SK-N-SH (cell line): ENCODE measurements around the gene MORN5. TPM values are rescaled to one million over a fixed set of nuclear protein-coding genes. Genes with fewer than 3 reads are reported as not detected.

ENCODE experiments used
- CTCF ChIA-PET: fragments of 300-600, 350-600 bp; formaldehyde crosslinking; extraction: SDS; loops from one replicate; lab custom pipeline; 2021; lab: Yijun Ruan, JAX
- POLR2A ChIA-PET: fragments of 350-600 bp; sonication (Branson Sonifier 250); formaldehyde crosslinking; extraction: SDS; loops from one replicate; lab custom pipeline; 2020; ENCODE audit warnings: antibody characterized with exemption, inconsistent platforms; lab: Yijun Ruan, JAX
- DNase-seq: peaks from one replicate; pipeline ENCODE4 v3.0.0; 2012
- H2AFZ ChIP-seq: fragments of 200-600 bp; sonication (generic); 2 replicates; pipeline ENCODE4 v1.8.1; 2016; ENCODE audit warnings: antibody characterized with exemption, mild to moderate bottlenecking, low read depth
- H3F3A ChIP-seq: fragments of 200-600 bp; sonication (generic); replicated peaks from 2 replicates; pipeline ENCODE3; 2016; ENCODE audit warnings: antibody characterized with exemption, mild to moderate bottlenecking; ENCODE audit not compliant: insufficient read depth
- H3K27ac ChIP-seq, 2 experiments: fragments of 200-500 bp in 1 of 2; fragments of 200-600 bp in 1 of 2; sonication (Bioruptor generic) in 1 of 2; sonication (generic), shearing (Covaris generic) in 1 of 2; 2 replicates each; pipeline versions ENCODE4 v1.5.1 to v1.6.1; 2014 to 2016; ENCODE audit warnings: low read depth in 2 of 2, inconsistent platforms in 1 of 2, low read length in 1 of 2, mild to moderate bottlenecking in 1 of 2, mixed read lengths in 1 of 2
- H3K27me3 ChIP-seq: fragments of 200-600 bp; sonication (generic), shearing (Covaris generic); 2 replicates; pipeline ENCODE4 v1.6.1; 2016; ENCODE audit warnings: mixed run types; ENCODE audit not compliant: insufficient read depth
- H3K36me3 ChIP-seq, 2 experiments: fragments of 200-500 bp in 1 of 2; fragments of 200-600 bp in 1 of 2; sonication (Bioruptor generic) in 1 of 2; sonication (generic) in 1 of 2; replicated peaks in 1 of 2; 2 replicates each; pipeline versions ENCODE3 to v1.5.1; 2014 to 2016; ENCODE audit warnings: low read length in 1 of 2, mild to moderate bottlenecking in 1 of 2; ENCODE audit not compliant: insufficient read depth in 2 of 2, control insufficient read depth in 1 of 2
- H3K4me1 ChIP-seq, 2 experiments: fragments of 200-500 bp in 1 of 2; fragments of 200-600 bp in 1 of 2; sonication (Bioruptor generic) in 1 of 2; sonication (generic), shearing (Covaris generic) in 1 of 2; 2 replicates each; pipeline versions ENCODE4 v1.5.1 to v1.6.1; 2014 to 2016; ENCODE audit warnings: low read depth in 1 of 2, low read length in 1 of 2, mixed run types in 1 of 2; ENCODE audit not compliant: insufficient read depth in 2 of 2, control insufficient read depth in 1 of 2
- H3K4me2 ChIP-seq: fragments of 200-600 bp; sonication (generic), shearing (Covaris generic); 2 replicates; pipeline ENCODE4 v1.6.1; 2017; ENCODE audit warnings: mixed run types
- H3K4me3 ChIP-seq, 2 experiments: fragments of 200-500 bp in 1 of 2; fragments of 200-600 bp in 1 of 2; sonication (Bioruptor generic) in 1 of 2; sonication (generic), shearing (Covaris generic) in 1 of 2; 2 replicates each; pipeline versions ENCODE4 v1.5.1 to v1.8.1; 2014 to 2016; ENCODE audit warnings: low read depth in 2 of 2, inconsistent platforms in 1 of 2, low read length in 1 of 2, mild to moderate bottlenecking in 1 of 2, mixed read lengths in 1 of 2, moderate library complexity in 1 of 2
- H3K79me2 ChIP-seq: fragments of 200-600 bp; sonication (generic); 2 replicates; pipeline ENCODE4 v1.8.1; 2017; ENCODE audit warnings: mild to moderate bottlenecking; ENCODE audit not compliant: insufficient read depth
- H3K9ac ChIP-seq: fragments of 200-600 bp; sonication (generic); 2 replicates; pipeline ENCODE4 v1.6.1; 2017; ENCODE audit warnings: mixed run types
- H3K9me2 ChIP-seq: fragments of 200-600 bp; sonication (generic); 2 replicates; pipeline ENCODE4 v1.6.1; 2017; ENCODE audit warnings: mixed run types
- H3K9me3 ChIP-seq: fragments of 200-600 bp; sonication (generic); 2 replicates; pipeline ENCODE4 v1.6.1; 2017; ENCODE audit warnings: mixed run types, mild to moderate bottlenecking, moderate library complexity
- H4K20me1 ChIP-seq: fragments of 200-600 bp; sonication (generic); 2 replicates; pipeline ENCODE4 v1.6.1; 2017; ENCODE audit warnings: mild to moderate bottlenecking, mixed run types; ENCODE audit not compliant: insufficient read depth
- CHD2 ChIP-seq: fragments of 150-350 bp; IDR thresholded peaks from 2 replicates; pipeline ENCODE4 v1.6.1; 2018; ENCODE audit warnings: low read length; ENCODE audit not compliant: partially characterized antibody
- ELF1 ChIP-seq: IDR thresholded peaks from 2 replicates; pipeline ENCODE4 v1.4.0; 2012
- EP300 ChIP-seq, 2 experiments: IDR thresholded peaks; 2 replicates each; pipeline versions ENCODE4 v1.4.0 to v1.6.1; 2012; ENCODE audit warnings: borderline replicate concordance in 1 of 2, low read depth in 1 of 2, low read length in 1 of 2
- FOXJ3 ChIP-seq: sonication (generic); formaldehyde crosslinking; IDR thresholded peaks from 2 replicates; pipeline ENCODE4 v1.5.1; 2020; ENCODE audit warnings: mild to moderate bottlenecking, missing genetic modification reagents
- GABPA ChIP-seq: IDR thresholded peaks from 2 replicates; pipeline ENCODE4 v1.4.0; 2012; ENCODE audit warnings: low read depth, mild to moderate bottlenecking
- JUND ChIP-seq: IDR thresholded peaks from 2 replicates; pipeline ENCODE4 v1.4.0; 2012
- MEF2A ChIP-seq: IDR thresholded peaks from 2 replicates; pipeline ENCODE4 v1.4.0; 2012; ENCODE audit warnings: low read depth, borderline replicate concordance
- MXI1 ChIP-seq: IDR thresholded peaks from 2 replicates; pipeline ENCODE4 v1.6.1; 2012; ENCODE audit warnings: mild to moderate bottlenecking, low read depth, low read length, improper control_type of control experiment
- NFIC ChIP-seq: IDR thresholded peaks from 2 replicates; pipeline ENCODE4 v1.4.0; 2012; ENCODE audit warnings: borderline replicate concordance
- POLR2AphosphoS5 ChIP-seq: IDR thresholded peaks from 2 replicates; pipeline ENCODE4 v1.6.1; 2012; ENCODE audit warnings: low read depth, low read length
- RFX5 ChIP-seq: IDR thresholded peaks from 2 replicates; pipeline ENCODE4 v1.6.1; 2012; ENCODE audit warnings: mild to moderate bottlenecking, improper control_type of control experiment, low read length
- SMC3 ChIP-seq: IDR thresholded peaks from 2 replicates; pipeline ENCODE4 v1.6.1; 2012; ENCODE audit warnings: low read depth, low read length, improper control_type of control experiment
- TCF12 ChIP-seq: IDR thresholded peaks from 2 replicates; pipeline ENCODE4 v1.4.0; 2012
- YY1 ChIP-seq: IDR thresholded peaks from 2 replicates; pipeline ENCODE4 v1.4.0; 2012; ENCODE audit warnings: low read depth, mild to moderate bottlenecking
- WGBS: methylation state at CpG from one replicate; pipeline ENCODE4 v1.1.6; 2017; ENCODE audit warnings: low lambda C conversion rate; 5-methylcytosine and 5-hydroxymethylcytosine counted together
- polyA plus RNA-seq, 3 experiments: library from polyadenylated mRNA; depleted of rRNA; stranded (reverse); fragments of >200 nt; gene quantifications; 2 replicates each; pipeline ENCODE4 v1.2.3, GENCODE V29; 2012
- TF ChIP-seq, protein P1 (sequence below): IDR thresholded peaks from 2 replicates; pipeline ENCODE4; 2012
- TF ChIP-seq, protein P2 (sequence below): IDR thresholded peaks from 2 replicates; pipeline ENCODE4 v1.4.0; 2012; ENCODE audit warnings: low read depth
- TF ChIP-seq, protein P3 (sequence below): IDR thresholded peaks from 2 replicates; pipeline ENCODE4 v1.6.1; 2012; ENCODE audit warnings: mild to moderate bottlenecking, low read depth, low read length, moderate library complexity
- TF ChIP-seq, protein P4 (sequence below): IDR thresholded peaks from 2 replicates; pipeline ENCODE4 v1.4.0; 2012; ENCODE audit warnings: low read depth, borderline replicate concordance
- TF ChIP-seq, protein P5 (sequence below): fragments of 200-600 bp; sonication (generic); IDR thresholded peaks from 2 replicates; pipeline ENCODE4 v1.6.1; 2017; ENCODE audit warnings: antibody characterized with exemption, mild to moderate bottlenecking, moderate library complexity
- TF ChIP-seq, protein P6 (sequence below): fragments of 150-350 bp; IDR thresholded peaks from 2 replicates; pipeline ENCODE4 v1.6.1; 2017; ENCODE audit warnings: antibody characterized with exemption, low read length, low read depth, borderline replicate concordance

Gene MORN5
- polyA plus RNA-seq, 1 of the 3 experiments (the other 2 are of a cell fraction), result not detected

DNA sequence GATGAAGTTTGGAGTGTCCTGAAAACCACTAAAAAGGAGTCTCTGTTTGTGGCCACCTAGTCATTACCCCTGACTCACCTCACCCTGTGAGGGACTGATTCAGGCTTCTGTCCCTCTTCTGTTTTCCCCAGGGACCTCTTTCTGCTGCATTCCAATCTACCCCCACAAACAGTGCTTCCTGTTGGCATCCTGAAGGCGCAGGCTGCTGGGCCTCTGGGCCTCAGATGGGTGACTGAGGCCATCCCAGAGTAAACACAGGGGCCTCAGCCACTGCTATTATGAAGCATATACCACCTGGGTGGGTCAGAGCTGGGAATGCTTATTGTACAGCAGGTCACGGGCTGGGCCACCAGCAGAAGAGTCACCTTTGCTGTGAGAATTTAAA, 20.0 kb downstream of the MORN5 start:
- POLR2A ChIA-PET, result no interaction called here
- Histone ChIP-seq H3K27ac (no peak overlapping the region), H3K9ac (no peak overlapping the region), H3K4me1 (no peaks in the 10 kb centered on the region), H3F3A (no peaks in the 10 kb centered on the region), H3K4me3 (no peak overlapping the region), H2AFZ (no peak overlapping the region), H4K20me1 (no peaks in the 10 kb centered on the region), H3K4me2 (no peak overlapping the region), H3K36me3 (no peaks in the 10 kb centered on the region), H3K27me3 (peaks cover 21% of the 10 kb centered on the region), H3K9me3 (no peaks in the 10 kb centered on the region), H3K9me2 (no peaks in the 10 kb centered on the region), H3K79me2 (no peaks in the 10 kb centered on the region)
- TF ChIP-seq JUND, result no peak
- TF ChIP-seq, protein P1, sequence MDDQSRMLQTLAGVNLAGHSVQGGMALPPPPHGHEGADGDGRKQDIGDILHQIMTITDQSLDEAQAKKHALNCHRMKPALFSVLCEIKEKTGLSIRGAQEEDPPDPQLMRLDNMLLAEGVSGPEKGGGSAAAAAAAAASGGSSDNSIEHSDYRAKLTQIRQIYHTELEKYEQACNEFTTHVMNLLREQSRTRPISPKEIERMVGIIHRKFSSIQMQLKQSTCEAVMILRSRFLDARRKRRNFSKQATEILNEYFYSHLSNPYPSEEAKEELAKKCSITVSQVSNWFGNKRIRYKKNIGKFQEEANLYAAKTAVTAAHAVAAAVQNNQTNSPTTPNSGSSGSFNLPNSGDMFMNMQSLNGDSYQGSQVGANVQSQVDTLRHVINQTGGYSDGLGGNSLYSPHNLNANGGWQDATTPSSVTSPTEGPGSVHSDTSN, result no peak
- TF ChIP-seq, protein P2, sequence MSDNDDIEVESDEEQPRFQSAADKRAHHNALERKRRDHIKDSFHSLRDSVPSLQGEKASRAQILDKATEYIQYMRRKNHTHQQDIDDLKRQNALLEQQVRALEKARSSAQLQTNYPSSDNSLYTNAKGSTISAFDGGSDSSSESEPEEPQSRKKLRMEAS, result no peak
- no peak for TF ChIP-seq YY1
- TF ChIP-seq NFIC, result no peak
- no peak for TF ChIP-seq TCF12
- TF ChIP-seq MXI1, result no peak
- TF ChIP-seq FOXJ3 (CRISPR knock-in tag), result no peak
- TF ChIP-seq GABPA, result no peak
- no peak for TF ChIP-seq POLR2AphosphoS5
- TF ChIP-seq, protein P3, sequence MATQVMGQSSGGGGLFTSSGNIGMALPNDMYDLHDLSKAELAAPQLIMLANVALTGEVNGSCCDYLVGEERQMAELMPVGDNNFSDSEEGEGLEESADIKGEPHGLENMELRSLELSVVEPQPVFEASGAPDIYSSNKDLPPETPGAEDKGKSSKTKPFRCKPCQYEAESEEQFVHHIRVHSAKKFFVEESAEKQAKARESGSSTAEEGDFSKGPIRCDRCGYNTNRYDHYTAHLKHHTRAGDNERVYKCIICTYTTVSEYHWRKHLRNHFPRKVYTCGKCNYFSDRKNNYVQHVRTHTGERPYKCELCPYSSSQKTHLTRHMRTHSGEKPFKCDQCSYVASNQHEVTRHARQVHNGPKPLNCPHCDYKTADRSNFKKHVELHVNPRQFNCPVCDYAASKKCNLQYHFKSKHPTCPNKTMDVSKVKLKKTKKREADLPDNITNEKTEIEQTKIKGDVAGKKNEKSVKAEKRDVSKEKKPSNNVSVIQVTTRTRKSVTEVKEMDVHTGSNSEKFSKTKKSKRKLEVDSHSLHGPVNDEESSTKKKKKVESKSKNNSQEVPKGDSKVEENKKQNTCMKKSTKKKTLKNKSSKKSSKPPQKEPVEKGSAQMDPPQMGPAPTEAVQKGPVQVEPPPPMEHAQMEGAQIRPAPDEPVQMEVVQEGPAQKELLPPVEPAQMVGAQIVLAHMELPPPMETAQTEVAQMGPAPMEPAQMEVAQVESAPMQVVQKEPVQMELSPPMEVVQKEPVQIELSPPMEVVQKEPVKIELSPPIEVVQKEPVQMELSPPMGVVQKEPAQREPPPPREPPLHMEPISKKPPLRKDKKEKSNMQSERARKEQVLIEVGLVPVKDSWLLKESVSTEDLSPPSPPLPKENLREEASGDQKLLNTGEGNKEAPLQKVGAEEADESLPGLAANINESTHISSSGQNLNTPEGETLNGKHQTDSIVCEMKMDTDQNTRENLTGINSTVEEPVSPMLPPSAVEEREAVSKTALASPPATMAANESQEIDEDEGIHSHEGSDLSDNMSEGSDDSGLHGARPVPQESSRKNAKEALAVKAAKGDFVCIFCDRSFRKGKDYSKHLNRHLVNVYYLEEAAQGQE, result no peak
- no peak for TF ChIP-seq SMC3
- TF ChIP-seq CHD2, result no peak
- TF ChIP-seq, protein P4, sequence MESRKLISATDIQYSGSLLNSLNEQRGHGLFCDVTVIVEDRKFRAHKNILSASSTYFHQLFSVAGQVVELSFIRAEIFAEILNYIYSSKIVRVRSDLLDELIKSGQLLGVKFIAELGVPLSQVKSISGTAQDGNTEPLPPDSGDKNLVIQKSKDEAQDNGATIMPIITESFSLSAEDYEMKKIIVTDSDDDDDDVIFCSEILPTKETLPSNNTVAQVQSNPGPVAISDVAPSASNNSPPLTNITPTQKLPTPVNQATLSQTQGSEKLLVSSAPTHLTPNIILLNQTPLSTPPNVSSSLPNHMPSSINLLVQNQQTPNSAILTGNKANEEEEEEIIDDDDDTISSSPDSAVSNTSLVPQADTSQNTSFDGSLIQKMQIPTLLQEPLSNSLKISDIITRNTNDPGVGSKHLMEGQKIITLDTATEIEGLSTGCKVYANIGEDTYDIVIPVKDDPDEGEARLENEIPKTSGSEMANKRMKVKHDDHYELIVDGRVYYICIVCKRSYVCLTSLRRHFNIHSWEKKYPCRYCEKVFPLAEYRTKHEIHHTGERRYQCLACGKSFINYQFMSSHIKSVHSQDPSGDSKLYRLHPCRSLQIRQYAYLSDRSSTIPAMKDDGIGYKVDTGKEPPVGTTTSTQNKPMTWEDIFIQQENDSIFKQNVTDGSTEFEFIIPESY, result no peak
- TF ChIP-seq EP300 (IDR thresholded peaks at IDR 0.05; ENCODE audit: borderline replicate concordance in 1 of 2, low read depth in 1 of 2, low read length in 1 of 2), result no peak
- TF ChIP-seq RFX5, result no peak
- TF ChIP-seq, protein P5, sequence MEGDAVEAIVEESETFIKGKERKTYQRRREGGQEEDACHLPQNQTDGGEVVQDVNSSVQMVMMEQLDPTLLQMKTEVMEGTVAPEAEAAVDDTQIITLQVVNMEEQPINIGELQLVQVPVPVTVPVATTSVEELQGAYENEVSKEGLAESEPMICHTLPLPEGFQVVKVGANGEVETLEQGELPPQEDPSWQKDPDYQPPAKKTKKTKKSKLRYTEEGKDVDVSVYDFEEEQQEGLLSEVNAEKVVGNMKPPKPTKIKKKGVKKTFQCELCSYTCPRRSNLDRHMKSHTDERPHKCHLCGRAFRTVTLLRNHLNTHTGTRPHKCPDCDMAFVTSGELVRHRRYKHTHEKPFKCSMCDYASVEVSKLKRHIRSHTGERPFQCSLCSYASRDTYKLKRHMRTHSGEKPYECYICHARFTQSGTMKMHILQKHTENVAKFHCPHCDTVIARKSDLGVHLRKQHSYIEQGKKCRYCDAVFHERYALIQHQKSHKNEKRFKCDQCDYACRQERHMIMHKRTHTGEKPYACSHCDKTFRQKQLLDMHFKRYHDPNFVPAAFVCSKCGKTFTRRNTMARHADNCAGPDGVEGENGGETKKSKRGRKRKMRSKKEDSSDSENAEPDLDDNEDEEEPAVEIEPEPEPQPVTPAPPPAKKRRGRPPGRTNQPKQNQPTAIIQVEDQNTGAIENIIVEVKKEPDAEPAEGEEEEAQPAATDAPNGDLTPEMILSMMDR, result no peak
- TF ChIP-seq, protein P6, sequence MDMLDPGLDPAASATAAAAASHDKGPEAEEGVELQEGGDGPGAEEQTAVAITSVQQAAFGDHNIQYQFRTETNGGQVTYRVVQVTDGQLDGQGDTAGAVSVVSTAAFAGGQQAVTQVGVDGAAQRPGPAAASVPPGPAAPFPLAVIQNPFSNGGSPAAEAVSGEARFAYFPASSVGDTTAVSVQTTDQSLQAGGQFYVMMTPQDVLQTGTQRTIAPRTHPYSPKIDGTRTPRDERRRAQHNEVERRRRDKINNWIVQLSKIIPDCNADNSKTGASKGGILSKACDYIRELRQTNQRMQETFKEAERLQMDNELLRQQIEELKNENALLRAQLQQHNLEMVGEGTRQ, result no peak
- no peak for TF ChIP-seq ELF1
- TF ChIP-seq MEF2A, result no peak
- no peak for DNase-seq
- 33% methylated on average over 1 of the region's 2 CpGs for WGBS
- CTCF ChIA-PET, result interaction anchor here (3.6 kb wide), 1 partner anchor 171 kb away, joined by 8 read pairs; no protein-coding TSS in a partner anchor
